ENCODE measurements around the gene CYP11A1. TPM values are rescaled to one million over a fixed set of nuclear protein-coding genes. Genes with fewer than 3 reads are reported as not detected.
A peak's percentile ranks its signal among the peaks of the same experiment; 100 is the strongest.
"Not testable (repeated sequence)": the region's sequence is repeated elsewhere in the genome, so short reads cannot be mapped to it uniquely, and the experiment has no call there.

Gene CYP11A1
- total RNA-seq, 1 donor from 2014 or later, result 2.0 TPM

DNA sequence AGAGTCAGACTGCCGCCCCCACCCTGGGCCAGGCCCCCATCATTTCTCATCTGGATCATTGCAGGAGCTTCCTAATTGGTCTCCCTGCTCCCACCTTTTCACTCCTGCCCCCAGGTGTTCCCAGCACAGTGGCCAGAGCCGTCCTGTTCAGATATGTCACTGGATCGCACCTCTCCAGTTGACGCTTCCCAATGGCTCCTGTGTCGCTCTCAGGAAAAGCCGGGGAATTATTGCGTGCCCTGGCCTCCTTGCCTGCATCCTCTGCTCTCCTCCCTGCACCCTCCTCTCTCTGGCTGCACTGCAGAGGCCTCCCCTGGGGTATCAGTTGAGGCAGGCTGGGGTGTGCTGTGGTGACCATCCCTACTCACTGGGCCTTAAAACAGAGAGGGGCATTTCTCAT is 25.5 kb upstream of the CYP11A1 start:
- H3K27ac Mint-ChIP-seq, result no peak overlapping the region
- H3K27me3 Mint-ChIP-seq, result peaks cover 30% of the 10 kb centered on the region
- H3K9me3 Mint-ChIP-seq (ENCODE audit: low read depth), result no peaks in the 10 kb centered on the region
- no peaks in the 10 kb centered on the region for H3K36me3 Mint-ChIP-seq (ENCODE audit: insufficient read depth)
- peaks cover 6% of the 10 kb centered on the region for H3K4me1 Mint-ChIP-seq (ENCODE audit: low read depth)
- no peak for DNase-seq (ENCODE audit: low spot score, unreplicated experiment)
- no peak overlapping the region for H3K4me3 Mint-ChIP-seq (ENCODE audit: low read depth)
- no peak for TF ChIP-seq CTCF (IDR thresholded peaks at IDR 0.05; ENCODE audit: unreplicated experiment)

DNA sequence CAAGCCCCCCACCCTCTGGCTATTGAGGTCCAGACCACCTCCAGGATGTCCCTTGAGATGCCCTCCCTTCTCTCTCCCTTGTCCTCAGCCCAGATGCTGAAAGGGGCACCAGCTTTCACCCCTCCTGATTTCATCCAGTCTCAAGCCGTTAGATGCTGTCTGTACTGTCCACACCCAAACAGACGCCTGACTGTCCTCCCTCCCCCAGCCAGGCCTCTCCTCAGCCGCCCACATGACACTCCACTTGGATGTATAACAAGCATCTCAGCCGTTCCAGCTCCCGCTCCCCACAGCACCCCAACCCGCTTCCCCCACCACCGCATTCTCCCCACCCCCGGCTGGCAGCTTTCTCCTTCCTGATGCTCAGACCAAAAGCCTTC is 25.0 kb upstream of the CYP11A1 start:
- no peak overlapping the region for H3K27ac Mint-ChIP-seq
- TF ChIP-seq CTCF (IDR thresholded peaks at IDR 0.05; ENCODE audit: unreplicated experiment), result no peak
- H3K27me3 Mint-ChIP-seq, result peaks cover 30% of the 10 kb centered on the region
- no peaks in the 10 kb centered on the region for H3K9me3 Mint-ChIP-seq (ENCODE audit: low read depth)
- peaks cover 6% of the 10 kb centered on the region for H3K4me1 Mint-ChIP-seq (ENCODE audit: low read depth)
- no peaks in the 10 kb centered on the region for H3K36me3 Mint-ChIP-seq (ENCODE audit: insufficient read depth)
- no peak overlapping the region for H3K4me3 Mint-ChIP-seq (ENCODE audit: low read depth)
- no peak for DNase-seq (ENCODE audit: low spot score, unreplicated experiment)

DNA sequence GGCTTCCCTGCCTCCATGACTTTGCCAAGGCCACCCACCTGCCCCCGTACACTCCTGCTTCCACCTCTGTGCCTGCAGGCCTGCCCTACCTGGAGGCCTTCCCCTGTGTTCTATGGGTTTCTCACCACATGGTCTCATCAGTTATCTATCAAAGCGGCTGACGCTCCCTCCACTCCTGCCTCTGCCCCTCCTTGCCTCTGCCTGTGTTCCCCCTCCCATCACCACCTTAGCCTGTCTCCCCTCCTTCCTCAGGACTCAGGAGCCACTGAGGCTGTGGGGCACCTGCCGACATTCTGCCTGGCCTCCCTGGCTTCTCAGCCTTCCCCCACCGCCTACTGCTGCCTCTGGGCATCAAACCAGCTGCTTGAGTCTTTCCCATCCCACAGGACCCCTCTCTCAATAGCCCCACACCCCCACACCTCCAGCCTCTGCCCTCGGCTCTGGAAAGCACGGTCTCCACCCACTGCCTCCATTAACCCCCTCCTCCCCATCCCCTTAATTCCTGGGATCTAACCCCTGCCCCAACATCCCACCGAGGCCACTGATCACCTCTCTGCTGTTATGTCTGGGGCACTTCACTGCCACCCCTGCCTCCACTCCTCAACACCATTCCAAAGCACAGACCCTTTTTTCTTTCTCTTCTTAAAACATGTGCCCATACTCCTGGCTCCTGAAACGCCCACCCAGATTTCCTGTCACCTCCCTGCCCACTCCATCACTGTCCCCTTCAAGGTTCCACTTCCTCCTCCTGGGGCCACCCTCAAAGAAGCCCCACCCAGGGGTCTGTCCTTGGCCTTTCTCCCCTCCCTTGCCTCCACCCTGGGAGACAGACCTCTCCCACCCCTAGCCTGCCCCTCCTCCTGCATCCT is 24.4 kb upstream of the CYP11A1 start:
- H3K4me3 Mint-ChIP-seq (ENCODE audit: low read depth), result no peak overlapping the region
- TF ChIP-seq CTCF (IDR thresholded peaks at IDR 0.05; ENCODE audit: unreplicated experiment), result no peak
- no peaks in the 10 kb centered on the region for H3K9me3 Mint-ChIP-seq (ENCODE audit: low read depth)
- peaks cover 30% of the 10 kb centered on the region for H3K27me3 Mint-ChIP-seq
- H3K4me1 Mint-ChIP-seq (ENCODE audit: low read depth), result peaks cover 6% of the 10 kb centered on the region
- no peaks in the 10 kb centered on the region for H3K36me3 Mint-ChIP-seq (ENCODE audit: insufficient read depth)
- peak overlapping the region; percentile 83 for H3K27ac Mint-ChIP-seq
- no peak for DNase-seq (ENCODE audit: low spot score, unreplicated experiment)

DNA sequence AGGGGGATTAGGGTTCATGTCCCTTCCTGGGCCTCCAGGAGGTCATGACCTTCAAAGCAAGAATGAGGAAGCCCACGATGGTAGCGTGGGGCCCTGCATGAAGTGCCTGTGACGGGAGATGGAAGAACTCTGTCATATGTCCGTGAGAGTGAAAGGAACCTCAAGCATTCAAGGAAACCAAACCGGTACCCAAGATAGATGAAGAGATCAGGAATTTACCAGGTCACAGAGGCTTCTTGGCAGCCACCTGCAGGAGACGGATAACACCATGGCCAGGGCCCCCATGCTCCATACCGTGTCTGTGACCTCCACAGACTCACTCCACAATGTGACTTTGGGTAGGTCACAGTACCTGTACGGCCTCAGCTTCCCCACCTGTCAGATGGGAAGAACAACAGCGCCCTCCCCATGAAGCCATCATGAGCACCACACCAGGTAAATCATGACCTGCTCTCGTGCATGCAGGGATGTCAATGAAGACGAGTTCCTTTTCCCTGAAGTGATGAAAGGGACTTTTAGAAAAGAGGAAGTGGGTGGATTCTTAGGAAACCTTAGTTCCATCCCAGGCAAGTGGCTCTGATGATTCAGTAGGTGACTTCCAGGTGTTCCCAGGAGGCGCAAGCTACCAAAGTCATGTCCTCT is 23.3 kb upstream of the CYP11A1 start:
- no peak for DNase-seq (ENCODE audit: low spot score, unreplicated experiment)
- Mint-ChIP-seq H3K4me3 (ENCODE audit: low read depth) (no peak overlapping the region), H3K36me3 (ENCODE audit: insufficient read depth) (no peaks in the 10 kb centered on the region), H3K4me1 (ENCODE audit: low read depth) (no peaks in the 10 kb centered on the region), H3K9me3 (ENCODE audit: low read depth) (no peaks in the 10 kb centered on the region), H3K27ac (no peak overlapping the region), H3K27me3 (peaks cover 27% of the 10 kb centered on the region)
- TF ChIP-seq CTCF (IDR thresholded peaks at IDR 0.05; ENCODE audit: unreplicated experiment), result no peak

DNA sequence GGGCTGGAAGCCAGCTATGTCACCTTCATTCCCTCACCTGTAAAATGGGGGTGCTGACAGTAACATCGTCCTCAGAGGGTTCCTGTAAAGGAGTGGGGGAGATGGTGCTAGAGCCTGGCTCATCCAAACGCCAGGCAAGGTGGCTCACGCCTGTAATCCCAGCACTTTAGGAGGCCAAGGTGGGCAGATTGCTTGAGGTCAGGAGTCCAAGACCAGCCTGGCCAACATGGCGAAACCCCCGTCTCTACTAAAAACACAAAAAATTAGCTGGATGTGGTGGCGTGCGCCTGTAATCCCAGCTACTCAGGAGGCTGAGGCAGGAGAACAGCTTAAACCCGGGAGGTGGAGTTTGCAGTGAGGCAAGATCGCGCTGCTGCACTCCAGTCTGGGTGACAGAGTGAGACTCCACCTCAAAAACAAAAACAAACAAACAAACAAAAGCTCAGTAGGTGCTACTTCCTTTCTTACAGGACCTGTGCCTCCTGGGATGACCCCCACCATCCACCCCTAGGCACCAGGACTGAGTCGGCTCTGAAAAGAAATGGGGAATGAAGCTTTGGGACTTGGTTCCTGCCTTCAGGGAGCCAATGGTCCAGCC is 22.7 kb upstream of the CYP11A1 start:
- peaks cover 27% of the 10 kb centered on the region for H3K27me3 Mint-ChIP-seq
- not testable (repeated sequence) for DNase-seq (ENCODE audit: low spot score, unreplicated experiment); H3K4me3 Mint-ChIP-seq (ENCODE audit: low read depth); H3K36me3 Mint-ChIP-seq (ENCODE audit: insufficient read depth); H3K4me1 Mint-ChIP-seq (ENCODE audit: low read depth); H3K27ac Mint-ChIP-seq; H3K9me3 Mint-ChIP-seq (ENCODE audit: low read depth)

Data from progenitor cell of endocrine pancreas (in vitro differentiated cells).